Natural killer cell (primary cell): ENCODE results near the gene CLPTM1L. TPM values are rescaled to one million over a fixed set of nuclear protein-coding genes. Genes with fewer than 3 reads are reported as not detected.

Experiments used
- ATAC-seq, 3 donors: fragments of 150-1000 bp in 2 of 3; fragments of 200-7000 bp in 1 of 3; cut with Tn5 transposase; 1 replicate in 1 of 3; 2 replicates in 2 of 3; pipeline ENCODE4 v1.10.0; 2021; ENCODE audit warnings: mild to moderate bottlenecking in 2 of 3, moderate library complexity in 2 of 3
- DNase-seq, 2 donors: peaks; one replicate each; pipeline versions ENCODE4 v3.0.0 to v3.0.0-alpha.2; 2013 to 2021; ENCODE audit warnings: mixed read lengths in 1 of 2
- H3K27ac ChIP-seq: one replicate; pipeline ENCODE4 v1.5.1; 2013; ENCODE audit warnings: mild to moderate bottlenecking, low read length
- H3K27me3 ChIP-seq: one replicate; pipeline ENCODE4 v1.6.1; 2013; ENCODE audit warnings: low read length; ENCODE audit not compliant: control insufficient read depth, insufficient read depth
- H3K36me3 ChIP-seq: one replicate; pipeline ENCODE4 v1.6.1; 2013; ENCODE audit warnings: low read length; ENCODE audit not compliant: control insufficient read depth, insufficient read depth
- H3K4me1 ChIP-seq: one replicate; pipeline ENCODE4 v1.6.1; 2013; ENCODE audit warnings: low read length; ENCODE audit not compliant: control insufficient read depth, insufficient read depth
- H3K4me3 ChIP-seq: one replicate; pipeline ENCODE4 v1.5.1; 2013; ENCODE audit warnings: low read length
- H3K9me3 ChIP-seq: one replicate; pipeline ENCODE4 v1.6.1; 2013; ENCODE audit warnings: low read length; ENCODE audit not compliant: control insufficient read depth, insufficient read depth
- H3K27ac Mint-ChIP-seq, 2 donors: one replicate each; pipeline ENCODE4 v1.8.0; 2022; ENCODE audit warnings: mild to moderate bottlenecking in 2 of 2, mixed read lengths in 2 of 2, moderate library complexity in 1 of 2
- H3K27me3 Mint-ChIP-seq, 2 donors: one replicate each; pipeline ENCODE4 v1.8.0; 2022; ENCODE audit warnings: low read depth in 2 of 2, mixed read lengths in 2 of 2
- H3K36me3 Mint-ChIP-seq: one replicate; pipeline ENCODE4 v1.8.0; 2022; ENCODE audit warnings: mixed read lengths
- H3K4me1 Mint-ChIP-seq, 2 donors: one replicate each; pipeline ENCODE4 v1.8.0; 2022; ENCODE audit warnings: mixed read lengths in 2 of 2
- H3K4me3 Mint-ChIP-seq: one replicate; pipeline ENCODE4 v1.8.0; 2022; ENCODE audit warnings: mild to moderate bottlenecking, moderate library complexity, mixed read lengths
- H3K9me3 Mint-ChIP-seq, 2 donors: one replicate each; pipeline ENCODE4 v1.8.0; 2022; ENCODE audit warnings: mixed read lengths in 2 of 2
- WGBS: methylation state at CpG from one replicate; pipeline ENCODE4 v1.1.7; 2013; ENCODE audit warnings: missing lambda C conversion rate; ENCODE audit not compliant: insufficient coverage; 5-methylcytosine and 5-hydroxymethylcytosine counted together
- intact Hi-C: fragments of 100-400 bp; cut with micrococcal nuclease; formaldehyde crosslinking; loops from one replicate; pipeline ENCODE4 v1.14.2; 2022
- total RNA-seq, 4 donors: library from RNA; stranded (reverse); fragments of 120-200 nt in 1 of 4; gene quantifications; one replicate each; pipeline versions ENCODE4 v1.2.3 to v1.2.4, GENCODE V29; 2013 to 2022
- TF ChIP-seq, protein P1 (sequence below): fragments of 200-600 bp; IDR thresholded peaks from one replicate; pipeline ENCODE4 v1.8.0; 2022; ENCODE audit warnings: antibody characterized with exemption

CLPTM1L gene
- total RNA-seq, 3 donors from 2014 or later (not counting 1 experiment from before 2014, with no cell fraction given) = 67.1 to 105 (median 97.5) TPM

DNA sequence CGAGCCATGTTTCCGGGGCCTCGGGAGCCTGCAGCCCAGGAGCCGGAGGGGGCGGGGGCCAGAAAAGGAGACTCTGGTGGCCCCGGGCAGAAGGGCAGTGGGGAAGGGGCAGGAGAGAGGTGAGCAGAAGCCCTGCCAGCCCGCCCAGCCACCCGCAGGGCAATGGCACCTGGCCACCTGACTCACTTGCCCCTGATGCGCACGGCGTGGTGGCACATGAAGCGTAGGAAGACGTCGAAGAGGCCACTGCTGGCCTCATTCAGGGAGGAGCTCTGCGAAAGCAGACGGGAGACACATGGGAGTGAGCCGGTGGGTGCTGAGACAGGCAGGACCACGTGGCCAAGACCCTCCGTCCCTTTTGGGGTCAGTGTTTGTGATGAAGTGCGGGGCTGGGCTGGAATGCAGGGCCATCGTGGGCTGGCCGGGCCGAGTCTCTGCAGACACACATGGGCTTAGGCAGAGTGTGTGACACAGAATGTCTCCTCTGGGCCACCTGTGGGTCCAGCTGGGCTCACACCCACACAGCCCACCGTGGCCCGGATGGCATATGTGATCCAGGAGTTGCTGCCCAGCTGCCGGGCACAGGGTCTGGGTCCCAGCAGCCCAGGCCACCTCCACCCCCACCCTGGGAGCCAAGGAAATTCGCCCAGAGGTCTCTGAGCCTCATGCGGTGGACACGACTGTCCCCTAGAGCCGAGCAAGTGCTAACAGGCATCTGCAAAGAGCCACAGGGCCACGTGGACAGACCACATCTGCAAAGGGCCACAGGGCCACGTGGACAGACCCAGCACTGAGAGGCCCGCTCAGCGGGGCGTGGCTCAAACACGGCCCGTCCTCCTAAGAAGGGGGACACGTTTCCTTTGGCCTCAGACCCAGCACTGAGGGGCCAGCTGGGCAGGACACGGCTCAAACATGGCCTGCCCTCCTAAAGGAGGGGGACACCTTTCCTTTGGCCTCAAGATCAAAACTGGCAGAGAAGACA lies 73.7 kb downstream of the CLPTM1L start:
- intact Hi-C loops = no loop called here
- Mint-ChIP-seq H3K36me3 (no peaks in the 10 kb centered on the region), H3K9me3 (no peaks in the 10 kb centered on the region), H3K4me1 (peaks cover 0 to 8% of the 10 kb centered on the region in 2 donors), H3K4me3 (no peak overlapping the region), H3K27me3 (peaks cover 0 to 3% of the 10 kb centered on the region in 2 donors), H3K27ac (no peak overlapping the region)
- Histone ChIP-seq H3K27me3 (no peaks in the 10 kb centered on the region), H3K36me3 (no peaks in the 10 kb centered on the region), H3K4me1 (peaks cover 1% of the 10 kb centered on the region), H3K4me3 (no peak overlapping the region), H3K9me3 (no peaks in the 10 kb centered on the region), H3K27ac (no peak overlapping the region)
- 94% methylated on average over 39 of the region's 39 CpGs for WGBS
- DNase-seq (no peak), ATAC-seq (no peak)
- TF ChIP-seq, protein P1, sequence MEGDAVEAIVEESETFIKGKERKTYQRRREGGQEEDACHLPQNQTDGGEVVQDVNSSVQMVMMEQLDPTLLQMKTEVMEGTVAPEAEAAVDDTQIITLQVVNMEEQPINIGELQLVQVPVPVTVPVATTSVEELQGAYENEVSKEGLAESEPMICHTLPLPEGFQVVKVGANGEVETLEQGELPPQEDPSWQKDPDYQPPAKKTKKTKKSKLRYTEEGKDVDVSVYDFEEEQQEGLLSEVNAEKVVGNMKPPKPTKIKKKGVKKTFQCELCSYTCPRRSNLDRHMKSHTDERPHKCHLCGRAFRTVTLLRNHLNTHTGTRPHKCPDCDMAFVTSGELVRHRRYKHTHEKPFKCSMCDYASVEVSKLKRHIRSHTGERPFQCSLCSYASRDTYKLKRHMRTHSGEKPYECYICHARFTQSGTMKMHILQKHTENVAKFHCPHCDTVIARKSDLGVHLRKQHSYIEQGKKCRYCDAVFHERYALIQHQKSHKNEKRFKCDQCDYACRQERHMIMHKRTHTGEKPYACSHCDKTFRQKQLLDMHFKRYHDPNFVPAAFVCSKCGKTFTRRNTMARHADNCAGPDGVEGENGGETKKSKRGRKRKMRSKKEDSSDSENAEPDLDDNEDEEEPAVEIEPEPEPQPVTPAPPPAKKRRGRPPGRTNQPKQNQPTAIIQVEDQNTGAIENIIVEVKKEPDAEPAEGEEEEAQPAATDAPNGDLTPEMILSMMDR = no peak

- no peaks in the 10 kb centered on the region for H3K9me3 Mint-ChIP-seq
- WGBS = 97% methylated on average over 22 of the region's 22 CpGs
- H3K4me3 ChIP-seq = no peak overlapping the region
- no peaks in the 10 kb centered on the region for H3K4me1 ChIP-seq
- peaks cover 0 to 3% of the 10 kb centered on the region in 2 donors for H3K27me3 Mint-ChIP-seq
- no peaks in the 10 kb centered on the region for H3K36me3 ChIP-seq
- H3K27me3 ChIP-seq = no peaks in the 10 kb centered on the region
- H3K4me1 Mint-ChIP-seq = peaks cover 0 to 2% of the 10 kb centered on the region in 2 donors
- no peak overlapping the region for H3K4me3 Mint-ChIP-seq
- H3K27ac Mint-ChIP-seq = no peak overlapping the region
- ATAC-seq = no peak
- no peak for DNase-seq
- intact Hi-C loops = no loop called here
- H3K9me3 ChIP-seq = no peaks in the 10 kb centered on the region
- H3K36me3 Mint-ChIP-seq = no peaks in the 10 kb centered on the region
- no peak overlapping the region for H3K27ac ChIP-seq
- TF ChIP-seq, protein P1 = no peak
These were observed 74.5 kb downstream of the CLPTM1L start for GRCh38 chr5:1270426-1270825.

DNA sequence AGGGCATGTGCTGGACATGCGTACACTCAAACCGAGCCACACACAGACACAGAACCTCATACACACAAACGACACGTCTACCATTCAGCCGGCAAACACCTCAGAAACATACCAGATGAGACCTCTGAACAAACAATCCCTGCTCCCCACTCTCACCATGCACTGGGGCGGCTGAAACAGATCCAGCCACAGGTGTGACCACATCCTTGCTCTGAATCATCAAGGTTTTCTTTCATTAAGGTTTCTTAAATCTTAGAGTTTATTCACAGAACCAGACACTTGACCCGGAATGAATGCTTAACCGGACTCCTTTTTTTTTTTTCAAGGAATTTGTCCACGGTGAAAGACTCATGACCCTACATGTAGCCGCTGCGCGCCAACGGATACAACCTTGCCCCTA lies 76.2 kb downstream of the CLPTM1L start:
- Mint-ChIP-seq H3K9me3 (no peaks in the 10 kb centered on the region), H3K27me3 (peaks cover 0 to 3% of the 10 kb centered on the region in 2 donors), H3K4me3 (no peak overlapping the region), H3K36me3 (no peaks in the 10 kb centered on the region), H3K4me1 (no peaks in the 10 kb centered on the region), H3K27ac (no peak overlapping the region)
- Histone ChIP-seq H3K27ac (no peak overlapping the region), H3K36me3 (no peaks in the 10 kb centered on the region), H3K4me1 (no peaks in the 10 kb centered on the region), H3K9me3 (no peaks in the 10 kb centered on the region), H3K4me3 (no peak overlapping the region), H3K27me3 (no peaks in the 10 kb centered on the region)
- intact Hi-C loops = no loop called here
- TF ChIP-seq, protein P1 = no peak
- 68% methylated on average over 13 of the region's 13 CpGs for WGBS
- ATAC-seq (no peak), DNase-seq (peak in 1 of 2 donors; percentile 60)
